ENCODE measurements around the gene C20orf202. TPM values are rescaled to one million over a fixed set of nuclear protein-coding genes. Genes with fewer than 3 reads are reported as not detected.

The C20orf202 gene
- total RNA-seq, 3 donors from 2014 or later = 0.33 to 0.48 TPM; not detected in 1

GRCh38 chr20:1204576-1204975 is 1.3 kb downstream of the C20orf202 start:
- no peak for TF ChIP-seq POLR2A (IDR thresholded peaks at IDR 0.05)
- TF ChIP-seq CTCF (IDR thresholded peaks at IDR 0.05) = no peak
- TF ChIP-seq POLR2AphosphoS5 (IDR thresholded peaks at IDR 0.05) = no peak
- intact Hi-C loops (cut with DNase I; ENCODE audit: low total_unique reads) = no loop called here
- no peaks in the 10 kb centered on the region for H3K9me3 ChIP-seq
- no peaks in the 10 kb centered on the region for H3K4me1 ChIP-seq
- H3K36me3 ChIP-seq = no peaks in the 10 kb centered on the region
- no peaks in the 10 kb centered on the region for H3K27me3 ChIP-seq
- H3K4me3 ChIP-seq = no peak overlapping the region
- H3K27ac ChIP-seq = peak overlapping the region in 1 of 2 donors; percentile 38
- DNase-seq (ENCODE audit: low spot score in 2 of 2) = no peak

- no peak overlapping the region for H3K27ac ChIP-seq
Observed at GRCh38 chr20:1205802-1206201, 2.5 kb downstream of the C20orf202 start.

GRCh38 chr20:1206366-1207148 is 3.3 kb downstream of the C20orf202 start:
- intact Hi-C loops (cut with DNase I; ENCODE audit: low total_unique reads) = no loop called here
- no peak for TF ChIP-seq CTCF (IDR thresholded peaks at IDR 0.05)
- Histone ChIP-seq H3K27ac (no peak overlapping the region), H3K9me3 (no peaks in the 10 kb centered on the region), H3K27me3 (no peaks in the 10 kb centered on the region), H3K36me3 (no peaks in the 10 kb centered on the region), H3K4me3 (no peak overlapping the region), H3K4me1 (no peaks in the 10 kb centered on the region)
- DNase-seq (ENCODE audit: low spot score in 2 of 2) = no peak

More at GRCh38 chr20:1205802-1206201, 2.5 kb downstream of the C20orf202 start:
- no peaks in the 10 kb centered on the region for H3K27me3 ChIP-seq
- intact Hi-C loops (cut with DNase I; ENCODE audit: low total_unique reads) = no loop called here
- H3K36me3 ChIP-seq = no peaks in the 10 kb centered on the region
- no peak for DNase-seq (ENCODE audit: low spot score in 2 of 2)
- no peak overlapping the region for H3K4me3 ChIP-seq
- no peaks in the 10 kb centered on the region for H3K4me1 ChIP-seq
- no peaks in the 10 kb centered on the region for H3K9me3 ChIP-seq
- no peak for TF ChIP-seq POLR2AphosphoS5 (IDR thresholded peaks at IDR 0.05)
- TF ChIP-seq POLR2A (IDR thresholded peaks at IDR 0.05) = no peak
- TF ChIP-seq CTCF (IDR thresholded peaks at IDR 0.05) = no peak

DNA sequence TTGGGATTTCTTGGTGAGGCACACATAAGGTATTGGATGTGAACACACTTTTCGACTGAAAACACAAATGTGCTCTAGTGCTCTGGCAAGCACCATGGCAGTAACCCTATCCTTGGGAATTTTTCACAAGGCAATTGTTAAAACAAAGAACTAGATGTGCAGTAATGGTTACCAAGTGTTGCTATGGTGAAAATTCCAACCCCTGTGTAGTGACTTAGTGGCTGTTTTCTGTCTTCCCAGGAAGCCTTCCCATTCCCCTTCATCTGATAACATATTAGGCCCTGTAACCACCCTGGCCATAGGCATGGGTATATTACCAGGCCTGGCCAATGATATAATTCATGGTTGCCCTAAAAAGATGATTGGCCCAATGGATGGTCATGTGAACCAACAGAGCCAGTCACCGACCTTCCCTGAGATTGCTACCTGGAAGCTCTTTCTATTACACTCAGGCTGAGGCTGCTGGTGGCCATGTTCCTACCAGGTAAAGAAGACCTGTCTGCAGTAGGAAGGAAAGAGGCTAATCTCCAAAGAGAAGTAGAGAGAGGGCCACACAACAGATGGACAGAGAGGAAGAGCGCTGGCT is 4.1 kb downstream of the C20orf202 start:
- no peaks in the 10 kb centered on the region for H3K9me3 ChIP-seq
- TF ChIP-seq POLR2AphosphoS5 (IDR thresholded peaks at IDR 0.05) (no peak), POLR2A (IDR thresholded peaks at IDR 0.05) (no peak), CTCF (IDR thresholded peaks at IDR 0.05) (no peak)
- intact Hi-C loops (cut with DNase I; ENCODE audit: low total_unique reads) = no loop called here
- H3K4me3 ChIP-seq = no peak overlapping the region
- DNase-seq (ENCODE audit: low spot score in 2 of 2) = no peak
- no peaks in the 10 kb centered on the region for H3K4me1 ChIP-seq
- H3K27ac ChIP-seq = no peak overlapping the region
- H3K36me3 ChIP-seq = no peaks in the 10 kb centered on the region
- peaks cover 0 to 5% of the 10 kb centered on the region in 2 donors for H3K27me3 ChIP-seq
